Measurements from ENCODE around the gene MED15.
"Not testable (repeated sequence)": the region's sequence is repeated elsewhere in the genome, so short reads cannot be mapped to it uniquely, and the experiment has no call there.

MED15 gene

DNA sequence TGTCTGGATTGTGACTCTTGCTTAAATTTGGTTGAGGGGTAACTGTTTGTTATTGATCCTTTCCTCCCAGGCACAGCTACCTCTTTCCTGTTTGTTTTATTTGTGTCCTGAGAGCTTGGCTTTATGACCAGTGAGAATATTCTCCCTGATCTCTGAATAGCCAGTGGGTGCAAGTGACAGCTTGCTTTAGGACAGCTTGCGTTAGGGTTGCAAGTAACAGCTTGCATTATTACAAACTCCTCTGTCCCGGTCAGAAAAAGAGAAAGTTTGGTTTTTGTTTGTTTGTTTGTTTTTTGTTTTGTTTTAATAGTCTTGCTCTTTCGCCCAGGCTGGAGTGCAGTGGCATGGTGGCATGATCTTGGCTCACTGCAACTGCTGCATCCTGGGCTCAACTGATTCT is 8.5 kb upstream of the MED15 start:
- no peak overlapping the region for H3K4me3 ChIP-seq (ENCODE audit: low read depth, low read length)
- ChIA-PET CTCF (interaction anchor here (0.6 to 2.1 kb wide), 6 partner anchors 8 to 81 kb away, joined by 3 to 9 read pairs (median 4); partner anchors contain the start of gene MED15), POLR2A (no interaction called here)
- TF ChIP-seq CTCF (IDR thresholded peaks at IDR 0.05; ENCODE audit: insufficient read depth, low read length, missing control alignments): no peak
- DNase-seq (ENCODE audit: low read depth, low spot score): no peak

DNA sequence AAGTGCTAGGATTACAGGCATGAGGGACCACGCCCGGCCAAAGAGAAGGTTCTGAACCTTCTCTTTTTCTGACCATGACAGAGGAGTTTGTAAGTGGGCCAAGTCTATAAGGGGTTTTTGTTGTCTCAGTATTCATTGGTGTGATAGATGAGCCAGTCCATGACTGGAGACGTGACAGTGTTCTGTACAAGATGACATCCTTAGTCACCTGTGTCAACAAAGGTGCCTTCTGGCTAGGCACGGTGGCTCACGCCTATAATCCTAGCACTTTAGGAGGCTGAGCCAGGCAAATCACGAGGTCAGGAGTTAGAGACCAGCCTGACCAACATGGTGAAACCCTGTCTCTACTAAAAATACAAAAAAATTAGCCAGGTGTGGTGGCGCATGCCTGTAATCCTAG is 7.6 kb upstream of the MED15 start:
- POLR2A ChIA-PET: no interaction called here
- CTCF ChIA-PET: interaction anchor here (2.1 kb wide), 1 partner anchor 81 kb away, joined by 9 read pairs; no protein-coding TSS in a partner anchor
- no peak overlapping the region for H3K4me3 ChIP-seq (ENCODE audit: low read depth, low read length)
- no peak for DNase-seq (ENCODE audit: low read depth, low spot score)
- TF ChIP-seq CTCF (IDR thresholded peaks at IDR 0.05; ENCODE audit: insufficient read depth, low read length, missing control alignments): no peak

- POLR2A ChIA-PET: no interaction called here
- CTCF ChIA-PET: interaction anchor here (1.2 kb wide), 1 partner anchor 60 kb away, joined by 4 read pairs; no protein-coding TSS in a partner anchor
Observed at GRCh38 chr22:20503816-20504215, 3.6 kb upstream of the MED15 start.

GRCh38 chr22:20504293-20504922 is 3.0 kb upstream of the MED15 start:
- DNase-seq (ENCODE audit: low read depth, low spot score); H3K4me3 ChIP-seq (ENCODE audit: low read depth, low read length); POLR2A ChIA-PET: not testable (repeated sequence)
- CTCF ChIA-PET: interaction anchor here (1.2 kb wide), 1 partner anchor 60 kb away, joined by 4 read pairs; no protein-coding TSS in a partner anchor

More at GRCh38 chr22:20503816-20504215, 3.6 kb upstream of the MED15 start:
- DNase-seq (ENCODE audit: low read depth, low spot score): no peak
- no peak overlapping the region for H3K4me3 ChIP-seq (ENCODE audit: low read depth, low read length)
- no peak for TF ChIP-seq CTCF (IDR thresholded peaks at IDR 0.05; ENCODE audit: insufficient read depth, low read length, missing control alignments)

DNA sequence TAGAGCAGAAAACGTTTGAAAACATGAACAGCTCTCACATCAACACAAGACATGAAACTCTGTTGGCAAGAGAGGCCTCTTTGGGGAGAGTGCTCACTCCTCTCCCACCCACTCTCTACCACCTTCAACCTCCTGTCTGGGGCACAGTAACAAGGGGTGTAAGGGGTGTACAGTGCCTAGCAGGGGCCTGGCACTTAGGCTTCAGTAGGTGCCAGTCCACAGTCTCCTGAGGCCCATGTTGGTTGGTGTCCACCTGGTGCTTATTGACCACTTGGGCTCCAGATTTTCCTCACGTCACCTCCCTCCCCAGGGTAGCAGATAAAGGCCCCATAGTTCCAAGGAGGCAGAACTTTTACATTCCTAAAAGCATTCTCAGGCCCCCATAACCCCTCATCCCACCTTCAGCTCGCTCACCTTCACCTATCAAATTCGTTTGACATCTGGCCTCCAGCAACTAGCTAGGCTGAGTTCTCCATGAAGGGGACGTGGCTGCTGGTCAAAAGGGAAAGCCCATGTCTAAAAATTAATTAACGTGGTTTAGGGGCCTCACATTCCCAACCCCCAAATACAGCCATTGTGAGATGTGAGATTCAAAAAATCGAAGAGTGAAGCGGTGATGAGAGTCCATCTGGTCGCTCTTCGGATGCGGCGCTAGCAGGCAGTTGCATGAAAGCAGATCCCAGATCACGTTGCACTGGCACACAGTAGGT is 712 bp upstream of the MED15 start:
- CTCF ChIA-PET: interaction anchor here (0.6 to 6.5 kb wide), 5 partner anchors 8 to 65 kb away, joined by 3 to 39 read pairs (median 12); no protein-coding TSS in a partner anchor
- peak overlapping the region; percentile 95 for H3K4me3 ChIP-seq (ENCODE audit: low read depth, low read length)
- no peak for DNase-seq (ENCODE audit: low read depth, low spot score)
- POLR2A ChIA-PET: interaction anchor here (0.9 to 3.4 kb wide), 6 partner anchors 16 to 111 kb away, joined by 3 to 27 read pairs (median 4); no protein-coding TSS in a partner anchor
- TF ChIP-seq CTCF (IDR thresholded peaks at IDR 0.05; ENCODE audit: insufficient read depth, low read length, missing control alignments): no peak

GRCh38 chr22:20508067-20508755 is 801 bp downstream of the MED15 start:
- not testable (repeated sequence) for DNase-seq (ENCODE audit: low read depth, low spot score)
- H3K4me3 ChIP-seq (ENCODE audit: low read depth, low read length): peak overlapping the region; percentile 95
- ChIA-PET POLR2A (interaction anchor here (0.9 to 3.4 kb wide), 10 partner anchors 10 to 60 kb away, joined by 3 to 27 read pairs (median 4); no protein-coding TSS in a partner anchor), CTCF (interaction anchor here (1.0 to 6.5 kb wide), 9 partner anchors 10 to 90 kb away, joined by 3 to 39 read pairs (median 6); no protein-coding TSS in a partner anchor)
